Measurements from ENCODE around the gene BLVRA. TPM values are rescaled to one million over a fixed set of nuclear protein-coding genes. Genes with fewer than 3 reads are reported as not detected.

BLVRA gene
- total RNA-seq, 1 experiment from 2014 or later: 40.7 TPM

DNA sequence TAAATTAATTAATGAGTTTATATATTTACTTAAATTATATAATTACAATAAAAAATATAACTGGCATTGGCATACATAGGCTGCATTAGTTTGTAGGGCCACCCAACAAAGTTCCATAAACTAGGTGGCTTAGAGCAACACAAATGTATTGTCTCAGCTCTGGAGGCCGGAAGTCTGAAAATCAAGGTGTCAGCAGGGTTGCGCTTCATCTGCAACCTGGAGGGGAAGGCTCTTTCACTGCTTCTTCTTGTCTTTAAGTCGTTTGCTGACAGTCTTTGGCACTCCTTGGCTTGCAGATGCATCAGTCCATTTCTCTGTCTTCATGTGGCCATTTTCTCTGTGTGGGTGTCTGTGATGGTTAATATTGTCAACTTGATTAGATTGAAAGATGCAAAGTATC, 6.1 kb upstream of the BLVRA start:
- Histone ChIP-seq H3K4ac (ENCODE audit: low read depth, low read length) (no peak overlapping the region), H3T11ph (ENCODE audit: low read length) (no peak overlapping the region), H4K91ac (ENCODE audit: insufficient read length, low read depth, low read length) (no peak overlapping the region), H2BK20ac (ENCODE audit: low read depth, low read length, poor library complexity, severe bottlenecking) (no peak overlapping the region), H4K8ac (replicated peaks; ENCODE audit: insufficient read length, low read depth, low read length) (no peak overlapping the region), H2BK5ac (ENCODE audit: insufficient read length, low read length) (no peak overlapping the region), H3K23ac (ENCODE audit: insufficient read length, low read depth, low read length) (no peak overlapping the region), H4K5ac (ENCODE audit: insufficient read length, low read depth, low read length) (no peak overlapping the region), H3K18ac (ENCODE audit: insufficient read length, low read depth, low read length) (no peak overlapping the region), H3K9ac (ENCODE audit: extremely low read depth, insufficient read length, low read length) (no peak overlapping the region), H2BK120ac (ENCODE audit: low read depth, low read length, poor library complexity, severe bottlenecking) (no peak overlapping the region), H3K4me1 (ENCODE audit: insufficient read depth, low read length) (no peaks in the 10 kb centered on the region), H2AFZ (ENCODE audit: low read length) (no peak overlapping the region), H3K27me3 (ENCODE audit: insufficient read depth, low read length) (peaks cover 4% of the 10 kb centered on the region; the same call in 1 of the 2 replicates), H3K23me2 (ENCODE audit: insufficient read length, low read depth, low read length, poor library complexity, severe bottlenecking) (no peaks in the 10 kb centered on the region), H2BK12ac (ENCODE audit: insufficient read length, low read depth, low read length) (no peak overlapping the region), H3K56ac (ENCODE audit: insufficient read length, low read depth, low read length) (no peak overlapping the region), H3K27ac (ENCODE audit: insufficient read length, low read depth, low read length) (no peak overlapping the region), H2AK5ac (ENCODE audit: insufficient read length, low read length) (no peak overlapping the region), H4K20me1 (ENCODE audit: control insufficient read depth, insufficient read depth, insufficient read length) (no peaks in the 10 kb centered on the region), H2BK15ac (ENCODE audit: low read depth, low read length) (no peak overlapping the region), H3K4me2 (ENCODE audit: insufficient read depth, insufficient read length, low read length) (no peak overlapping the region), H3K79me1 (ENCODE audit: insufficient read depth, low read depth, low read length, poor library complexity, severe bottlenecking) (no peaks in the 10 kb centered on the region), H3K9me3 (ENCODE audit: control insufficient read depth, low read depth, low read length) (no peaks in the 10 kb centered on the region), H3K79me2 (ENCODE audit: insufficient read depth, low read length) (no peaks in the 10 kb centered on the region), H3K14ac (ENCODE audit: insufficient read depth, low read length) (no peak overlapping the region)
- no peaks in the 10 kb centered on the region for H3K36me3 Mint-ChIP-seq (ENCODE audit: insufficient read depth in 1 of 3, low read depth in 3 of 3)
- no peaks in the 10 kb centered on the region for H3K9me3 Mint-ChIP-seq
- H3K4me1 Mint-ChIP-seq: peaks cover 9 to 14% of the 10 kb centered on the region in 2 experiments
- H3K27ac Mint-ChIP-seq: no peak overlapping the region; a peak in 1 of 7 replicates
- WGBS (ENCODE audit: extremely low coverage, insufficient read length, low lambda C conversion rate): no CpG with 5 or more reads among the region's 3 CpGs
- peaks cover 21% of the 10 kb centered on the region for H3K27me3 Mint-ChIP-seq (ENCODE audit: low read depth)
- TF ChIP-seq, protein P1, sequence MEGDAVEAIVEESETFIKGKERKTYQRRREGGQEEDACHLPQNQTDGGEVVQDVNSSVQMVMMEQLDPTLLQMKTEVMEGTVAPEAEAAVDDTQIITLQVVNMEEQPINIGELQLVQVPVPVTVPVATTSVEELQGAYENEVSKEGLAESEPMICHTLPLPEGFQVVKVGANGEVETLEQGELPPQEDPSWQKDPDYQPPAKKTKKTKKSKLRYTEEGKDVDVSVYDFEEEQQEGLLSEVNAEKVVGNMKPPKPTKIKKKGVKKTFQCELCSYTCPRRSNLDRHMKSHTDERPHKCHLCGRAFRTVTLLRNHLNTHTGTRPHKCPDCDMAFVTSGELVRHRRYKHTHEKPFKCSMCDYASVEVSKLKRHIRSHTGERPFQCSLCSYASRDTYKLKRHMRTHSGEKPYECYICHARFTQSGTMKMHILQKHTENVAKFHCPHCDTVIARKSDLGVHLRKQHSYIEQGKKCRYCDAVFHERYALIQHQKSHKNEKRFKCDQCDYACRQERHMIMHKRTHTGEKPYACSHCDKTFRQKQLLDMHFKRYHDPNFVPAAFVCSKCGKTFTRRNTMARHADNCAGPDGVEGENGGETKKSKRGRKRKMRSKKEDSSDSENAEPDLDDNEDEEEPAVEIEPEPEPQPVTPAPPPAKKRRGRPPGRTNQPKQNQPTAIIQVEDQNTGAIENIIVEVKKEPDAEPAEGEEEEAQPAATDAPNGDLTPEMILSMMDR (conservative IDR thresholded peaks at IDR 0.05): no peak
- no peak overlapping the region for H3K4me3 Mint-ChIP-seq
- no peak for DNase-seq

All from H9 (cell line).